HG02798 (cell line): ENCODE results near the gene KCNT2.

Experiments
- ATAC-seq: cut with Tn5 transposase; IDR thresholded peaks from one replicate; pipeline ENCODE4 v1.9.1; 2021; ENCODE audit warnings: mild to moderate bottlenecking; ENCODE audit not compliant: unreplicated experiment, poor library complexity

The KCNT2 gene

GRCh38 chr1:196593955-196594354 is 14.3 kb downstream of the KCNT2 start:
- ATAC-seq: no peak

- ATAC-seq: no peak
Observed at GRCh38 chr1:196590959-196591358, 17.3 kb downstream of the KCNT2 start.

- no peak for ATAC-seq
Observed at GRCh38 chr1:196590012-196590708, 18.1 kb downstream of the KCNT2 start.

- ATAC-seq: no peak
Observed at GRCh38 chr1:196584696-196585095, 23.5 kb downstream of the KCNT2 start.

GRCh38 chr1:196577386-196577785 is 30.9 kb downstream of the KCNT2 start:
- ATAC-seq: no peak

GRCh38 chr1:196573226-196573625 is 35.0 kb downstream of the KCNT2 start:
- ATAC-seq: no peak

- ATAC-seq: no peak
Observed at GRCh38 chr1:196567238-196567637, 41.0 kb downstream of the KCNT2 start.

- no peak for ATAC-seq
Observed at GRCh38 chr1:196563768-196564167, 44.5 kb downstream of the KCNT2 start.

- no peak for ATAC-seq
Observed at GRCh38 chr1:196559314-196559713, 48.9 kb downstream of the KCNT2 start.

- ATAC-seq: no peak
Observed at GRCh38 chr1:196558411-196558810, 49.8 kb downstream of the KCNT2 start.

GRCh38 chr1:196557797-196558196 is 50.4 kb downstream of the KCNT2 start:
- no peak for ATAC-seq

- ATAC-seq: no peak
Observed at GRCh38 chr1:196550731-196551130, 57.5 kb downstream of the KCNT2 start.

GRCh38 chr1:196546272-196547111 is 61.7 kb downstream of the KCNT2 start:
- ATAC-seq: no peak

- ATAC-seq: no peak
Observed at GRCh38 chr1:196545222-196545621, 63.0 kb downstream of the KCNT2 start.

GRCh38 chr1:196544617-196545016 is 63.6 kb downstream of the KCNT2 start:
- no peak for ATAC-seq

GRCh38 chr1:196543833-196544232 is 64.4 kb downstream of the KCNT2 start:
- no peak for ATAC-seq

- no peak for ATAC-seq
Observed at GRCh38 chr1:196538473-196538872, 69.8 kb downstream of the KCNT2 start.

GRCh38 chr1:196535727-196536126 is 72.5 kb downstream of the KCNT2 start:
- no peak for ATAC-seq

- ATAC-seq: no peak
Observed at GRCh38 chr1:196531737-196532524, 76.3 kb downstream of the KCNT2 start.

GRCh38 chr1:196527919-196528318 is 80.3 kb downstream of the KCNT2 start:
- no peak for ATAC-seq
